Transverse colon (tissue), 4 donors: ENCODE measurements around the gene ZNF334.

Source experiments
- EP300 ChIP-seq: sonication (generic); formaldehyde crosslinking; IDR thresholded peaks from one replicate; pipeline ENCODE4 v1.6.1; 2017; ENCODE audit warnings: antibody characterized with exemption, low read depth
- POLR2A ChIP-seq: fragments of 450-650 bp; IDR thresholded peaks from one replicate; pipeline ENCODE4 v1.6.1; 2016; ENCODE audit warnings: antibody characterized with exemption, mild to moderate bottlenecking, moderate library complexity
- POLR2AphosphoS5 ChIP-seq, 3 donors: sonication (generic); formaldehyde crosslinking; IDR thresholded peaks; one replicate each; pipeline ENCODE4 v1.6.1; 2016; ENCODE audit warnings: antibody characterized with exemption in 3 of 3
- TF ChIP-seq, protein P1 (sequence below), 5 experiments: fragments of 200-600 bp in 3 of 5; fragments of 450-650 bp in 2 of 5; sonication (generic) in 3 of 5; IDR thresholded peaks; 1 replicate in 2 of 5; 2 replicates in 3 of 5; pipeline ENCODE4 v1.5.1; 2016 to 2017; ENCODE audit warnings: antibody characterized with exemption in 5 of 5, inconsistent platforms in 3 of 5, mild to moderate bottlenecking in 2 of 5, moderate library complexity in 1 of 5

DNA sequence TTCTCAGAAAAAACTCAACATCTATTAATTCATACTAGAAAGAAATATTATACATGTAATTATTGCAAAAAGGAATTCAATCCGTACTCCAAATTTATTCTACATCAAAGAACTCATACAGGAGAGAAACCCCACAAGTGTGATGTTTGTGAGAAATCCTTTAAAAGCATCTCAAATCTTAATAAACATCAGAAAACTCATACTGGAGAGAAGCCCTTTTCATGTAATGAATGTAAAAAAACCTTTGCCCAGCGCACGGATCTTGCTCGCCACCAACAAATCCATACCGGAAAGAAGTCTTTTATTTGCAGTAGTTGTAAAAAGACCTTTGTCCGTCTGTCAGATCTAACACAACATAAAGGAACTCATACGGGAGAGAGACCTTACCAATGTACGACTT lies 22.0 kb downstream of the ZNF334 start:
- TF ChIP-seq, protein P1, sequence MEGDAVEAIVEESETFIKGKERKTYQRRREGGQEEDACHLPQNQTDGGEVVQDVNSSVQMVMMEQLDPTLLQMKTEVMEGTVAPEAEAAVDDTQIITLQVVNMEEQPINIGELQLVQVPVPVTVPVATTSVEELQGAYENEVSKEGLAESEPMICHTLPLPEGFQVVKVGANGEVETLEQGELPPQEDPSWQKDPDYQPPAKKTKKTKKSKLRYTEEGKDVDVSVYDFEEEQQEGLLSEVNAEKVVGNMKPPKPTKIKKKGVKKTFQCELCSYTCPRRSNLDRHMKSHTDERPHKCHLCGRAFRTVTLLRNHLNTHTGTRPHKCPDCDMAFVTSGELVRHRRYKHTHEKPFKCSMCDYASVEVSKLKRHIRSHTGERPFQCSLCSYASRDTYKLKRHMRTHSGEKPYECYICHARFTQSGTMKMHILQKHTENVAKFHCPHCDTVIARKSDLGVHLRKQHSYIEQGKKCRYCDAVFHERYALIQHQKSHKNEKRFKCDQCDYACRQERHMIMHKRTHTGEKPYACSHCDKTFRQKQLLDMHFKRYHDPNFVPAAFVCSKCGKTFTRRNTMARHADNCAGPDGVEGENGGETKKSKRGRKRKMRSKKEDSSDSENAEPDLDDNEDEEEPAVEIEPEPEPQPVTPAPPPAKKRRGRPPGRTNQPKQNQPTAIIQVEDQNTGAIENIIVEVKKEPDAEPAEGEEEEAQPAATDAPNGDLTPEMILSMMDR (IDR thresholded peaks at IDR 0.05), result no peak
- TF ChIP-seq POLR2AphosphoS5 (IDR thresholded peaks at IDR 0.05) (no peak), POLR2A (no peak), EP300 (no peak)
